Measurements from ENCODE around the gene AFAP1L2.

Gene AFAP1L2

GRCh38 chr10:114347791-114348190 lies 56.5 kb downstream of the AFAP1L2 start:
- TF ChIP-seq TAF1 (IDR thresholded peaks at IDR 0.05; ENCODE audit: low read depth) (no peak), MAX (IDR thresholded peaks at IDR 0.05) (no peak), EGR1 (IDR thresholded peaks at IDR 0.05) (no peak), USF1 (IDR thresholded peaks at IDR 0.05) (no peak), NFIC (IDR thresholded peaks at IDR 0.05) (no peak), RAD21 (IDR thresholded peaks at IDR 0.05; ENCODE audit: low read depth) (no peak), ZBTB7A (IDR thresholded peaks at IDR 0.05; ENCODE audit: low read depth) (no peak), CEBPB (IDR thresholded peaks at IDR 0.05) (no peak), YY1 (IDR thresholded peaks at IDR 0.05; ENCODE audit: low read depth) (no peak), TCF12 (IDR thresholded peaks at IDR 0.05; ENCODE audit: low read depth) (no peak), FOXM1 (IDR thresholded peaks at IDR 0.05; ENCODE audit: borderline replicate concordance, low read depth) (no peak), CREB1 (IDR thresholded peaks at IDR 0.05; ENCODE audit: low read depth) (no peak), TEAD4 (IDR thresholded peaks at IDR 0.05) (no peak), EP300 (IDR thresholded peaks at IDR 0.05; ENCODE audit: borderline replicate concordance) (no peak)

DNA sequence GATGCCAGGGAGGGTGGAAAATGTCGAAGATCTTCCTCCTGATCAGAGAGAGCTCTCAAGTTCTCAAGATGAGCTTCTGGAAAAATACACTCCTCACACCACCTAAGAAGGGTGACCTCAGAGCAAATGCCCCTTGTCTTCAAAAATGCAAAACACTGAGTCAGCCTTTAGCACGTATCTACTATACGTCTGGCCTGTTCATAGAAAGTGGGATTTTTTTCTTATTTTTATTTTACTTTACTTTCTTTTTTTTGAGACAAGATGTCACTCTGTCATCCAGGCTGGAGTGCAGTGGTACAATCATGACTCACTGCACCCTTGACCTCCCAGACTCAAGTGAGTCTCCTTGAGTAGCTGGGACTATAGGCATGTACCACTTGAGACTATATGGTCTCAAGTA lies 57.1 kb downstream of the AFAP1L2 start:
- TF ChIP-seq YY1 (IDR thresholded peaks at IDR 0.05; ENCODE audit: low read depth): no peak
- no peak for TF ChIP-seq USF1 (IDR thresholded peaks at IDR 0.05)
- no peak for TF ChIP-seq TAF1 (IDR thresholded peaks at IDR 0.05; ENCODE audit: low read depth)
- no peak for TF ChIP-seq NFIC (IDR thresholded peaks at IDR 0.05)
- TF ChIP-seq, protein P1, sequence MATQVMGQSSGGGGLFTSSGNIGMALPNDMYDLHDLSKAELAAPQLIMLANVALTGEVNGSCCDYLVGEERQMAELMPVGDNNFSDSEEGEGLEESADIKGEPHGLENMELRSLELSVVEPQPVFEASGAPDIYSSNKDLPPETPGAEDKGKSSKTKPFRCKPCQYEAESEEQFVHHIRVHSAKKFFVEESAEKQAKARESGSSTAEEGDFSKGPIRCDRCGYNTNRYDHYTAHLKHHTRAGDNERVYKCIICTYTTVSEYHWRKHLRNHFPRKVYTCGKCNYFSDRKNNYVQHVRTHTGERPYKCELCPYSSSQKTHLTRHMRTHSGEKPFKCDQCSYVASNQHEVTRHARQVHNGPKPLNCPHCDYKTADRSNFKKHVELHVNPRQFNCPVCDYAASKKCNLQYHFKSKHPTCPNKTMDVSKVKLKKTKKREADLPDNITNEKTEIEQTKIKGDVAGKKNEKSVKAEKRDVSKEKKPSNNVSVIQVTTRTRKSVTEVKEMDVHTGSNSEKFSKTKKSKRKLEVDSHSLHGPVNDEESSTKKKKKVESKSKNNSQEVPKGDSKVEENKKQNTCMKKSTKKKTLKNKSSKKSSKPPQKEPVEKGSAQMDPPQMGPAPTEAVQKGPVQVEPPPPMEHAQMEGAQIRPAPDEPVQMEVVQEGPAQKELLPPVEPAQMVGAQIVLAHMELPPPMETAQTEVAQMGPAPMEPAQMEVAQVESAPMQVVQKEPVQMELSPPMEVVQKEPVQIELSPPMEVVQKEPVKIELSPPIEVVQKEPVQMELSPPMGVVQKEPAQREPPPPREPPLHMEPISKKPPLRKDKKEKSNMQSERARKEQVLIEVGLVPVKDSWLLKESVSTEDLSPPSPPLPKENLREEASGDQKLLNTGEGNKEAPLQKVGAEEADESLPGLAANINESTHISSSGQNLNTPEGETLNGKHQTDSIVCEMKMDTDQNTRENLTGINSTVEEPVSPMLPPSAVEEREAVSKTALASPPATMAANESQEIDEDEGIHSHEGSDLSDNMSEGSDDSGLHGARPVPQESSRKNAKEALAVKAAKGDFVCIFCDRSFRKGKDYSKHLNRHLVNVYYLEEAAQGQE (IDR thresholded peaks at IDR 0.05; ENCODE audit: low read depth): no peak
- TF ChIP-seq ZBTB7A (IDR thresholded peaks at IDR 0.05; ENCODE audit: low read depth): no peak

GRCh38 chr10:114346176-114347031 lies 57.9 kb downstream of the AFAP1L2 start:
- no peak for TF ChIP-seq TCF12 (IDR thresholded peaks at IDR 0.05; ENCODE audit: low read depth)
- TF ChIP-seq, protein P1 (IDR thresholded peaks at IDR 0.05; ENCODE audit: low read depth): no peak
- no peak for TF ChIP-seq NFIC (IDR thresholded peaks at IDR 0.05)
- no peak for TF ChIP-seq USF1 (IDR thresholded peaks at IDR 0.05)
- TF ChIP-seq ZBTB7A (IDR thresholded peaks at IDR 0.05; ENCODE audit: low read depth): no peak
- TF ChIP-seq CREB1 (IDR thresholded peaks at IDR 0.05; ENCODE audit: low read depth): no peak
- no peak for TF ChIP-seq EP300 (IDR thresholded peaks at IDR 0.05; ENCODE audit: borderline replicate concordance)

- TF ChIP-seq TEAD4 (IDR thresholded peaks at IDR 0.05) (no peak), ZBTB7A (IDR thresholded peaks at IDR 0.05; ENCODE audit: low read depth) (no peak), EP300 (IDR thresholded peaks at IDR 0.05; ENCODE audit: borderline replicate concordance) (no peak), CEBPB (IDR thresholded peaks at IDR 0.05) (no peak), FOXM1 (IDR thresholded peaks at IDR 0.05; ENCODE audit: borderline replicate concordance, low read depth) (no peak), MAX (IDR thresholded peaks at IDR 0.05) (no peak), EGR1 (IDR thresholded peaks at IDR 0.05) (no peak), TAF1 (IDR thresholded peaks at IDR 0.05; ENCODE audit: low read depth) (no peak), CREB1 (IDR thresholded peaks at IDR 0.05; ENCODE audit: low read depth) (no peak), NFIC (IDR thresholded peaks at IDR 0.05) (no peak), TCF12 (IDR thresholded peaks at IDR 0.05; ENCODE audit: low read depth) (no peak), USF1 (IDR thresholded peaks at IDR 0.05) (no peak), YY1 (IDR thresholded peaks at IDR 0.05; ENCODE audit: low read depth) (no peak)
- TF ChIP-seq, protein P1 (IDR thresholded peaks at IDR 0.05; ENCODE audit: low read depth): no peak
Measured at GRCh38 chr10:114345701-114346100, 58.6 kb downstream of the AFAP1L2 start.
